ENCODE measurements around the gene NHEJ1.

Gene NHEJ1

DNA sequence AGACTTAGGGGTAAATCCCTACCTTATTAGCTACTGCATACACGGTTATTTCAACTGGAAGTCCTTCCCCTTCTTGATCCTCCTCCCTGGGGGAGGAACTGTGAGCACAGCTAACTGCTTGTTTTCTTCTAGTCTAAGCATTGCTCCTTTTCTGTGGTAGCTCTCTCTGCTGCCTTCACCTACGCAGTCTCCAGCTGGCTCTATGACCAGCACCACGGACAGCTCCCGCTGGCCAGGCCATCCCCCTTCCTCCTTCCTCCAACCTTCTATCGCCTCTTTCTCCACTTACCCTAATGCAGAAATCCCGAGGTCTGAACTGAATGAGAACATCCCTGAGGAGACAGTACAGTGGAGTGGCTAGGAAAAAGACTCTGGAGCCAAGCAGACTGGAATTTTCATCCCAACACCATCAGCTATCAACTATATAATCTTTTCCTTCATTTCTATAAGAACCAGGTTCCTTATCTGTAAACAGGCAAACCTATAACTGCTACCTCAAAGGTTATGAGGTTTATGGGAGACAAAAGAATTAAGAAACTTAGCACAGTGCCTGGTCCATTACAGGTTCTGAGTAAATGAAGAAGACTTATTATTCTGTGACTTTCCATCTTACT is 114.6 kb downstream of the NHEJ1 start:
- Histone ChIP-seq H3K4me1 (ENCODE audit: low read length) (no peaks in the 10 kb centered on the region), H3K4me2 (ENCODE audit: low read depth, low read length) (no peak overlapping the region), H2AFZ (ENCODE audit: low read length) (no peak overlapping the region), H3K79me2 (ENCODE audit: low read length) (no peaks in the 10 kb centered on the region), H3K27me3 (replicated peaks; ENCODE audit: insufficient read depth, low read length) (peaks cover 88% of the 10 kb centered on the region), H3K9ac (ENCODE audit: low read length) (no peak overlapping the region), H3F3A (ENCODE audit: insufficient read depth, low read length) (no peaks in the 10 kb centered on the region), H4K20me1 (ENCODE audit: insufficient read depth, low read length) (no peaks in the 10 kb centered on the region), H3K9me2 (replicated peaks; ENCODE audit: insufficient read depth, low read length) (no peaks in the 10 kb centered on the region), H3K9me3 (replicated peaks; ENCODE audit: insufficient read depth, low read length) (no peaks in the 10 kb centered on the region), H3K36me3 (replicated peaks; ENCODE audit: insufficient read depth, low read length) (no peaks in the 10 kb centered on the region), H3K27ac (ENCODE audit: low read length) (no peak overlapping the region), H3K4me3 (ENCODE audit: low read length) (no peak overlapping the region)
- DNase-seq: no peak
- TF ChIP-seq, protein P1, sequence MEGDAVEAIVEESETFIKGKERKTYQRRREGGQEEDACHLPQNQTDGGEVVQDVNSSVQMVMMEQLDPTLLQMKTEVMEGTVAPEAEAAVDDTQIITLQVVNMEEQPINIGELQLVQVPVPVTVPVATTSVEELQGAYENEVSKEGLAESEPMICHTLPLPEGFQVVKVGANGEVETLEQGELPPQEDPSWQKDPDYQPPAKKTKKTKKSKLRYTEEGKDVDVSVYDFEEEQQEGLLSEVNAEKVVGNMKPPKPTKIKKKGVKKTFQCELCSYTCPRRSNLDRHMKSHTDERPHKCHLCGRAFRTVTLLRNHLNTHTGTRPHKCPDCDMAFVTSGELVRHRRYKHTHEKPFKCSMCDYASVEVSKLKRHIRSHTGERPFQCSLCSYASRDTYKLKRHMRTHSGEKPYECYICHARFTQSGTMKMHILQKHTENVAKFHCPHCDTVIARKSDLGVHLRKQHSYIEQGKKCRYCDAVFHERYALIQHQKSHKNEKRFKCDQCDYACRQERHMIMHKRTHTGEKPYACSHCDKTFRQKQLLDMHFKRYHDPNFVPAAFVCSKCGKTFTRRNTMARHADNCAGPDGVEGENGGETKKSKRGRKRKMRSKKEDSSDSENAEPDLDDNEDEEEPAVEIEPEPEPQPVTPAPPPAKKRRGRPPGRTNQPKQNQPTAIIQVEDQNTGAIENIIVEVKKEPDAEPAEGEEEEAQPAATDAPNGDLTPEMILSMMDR (IDR thresholded peaks at IDR 0.05; ENCODE audit: low read length): no peak
- TF ChIP-seq EZH2 (optimal IDR thresholded peaks at IDR 0.05; ENCODE audit: low read depth, low read length) (no peak), EZH2phosphoT487 (IDR thresholded peaks at IDR 0.05; ENCODE audit: low read length) (no peak)

DNA sequence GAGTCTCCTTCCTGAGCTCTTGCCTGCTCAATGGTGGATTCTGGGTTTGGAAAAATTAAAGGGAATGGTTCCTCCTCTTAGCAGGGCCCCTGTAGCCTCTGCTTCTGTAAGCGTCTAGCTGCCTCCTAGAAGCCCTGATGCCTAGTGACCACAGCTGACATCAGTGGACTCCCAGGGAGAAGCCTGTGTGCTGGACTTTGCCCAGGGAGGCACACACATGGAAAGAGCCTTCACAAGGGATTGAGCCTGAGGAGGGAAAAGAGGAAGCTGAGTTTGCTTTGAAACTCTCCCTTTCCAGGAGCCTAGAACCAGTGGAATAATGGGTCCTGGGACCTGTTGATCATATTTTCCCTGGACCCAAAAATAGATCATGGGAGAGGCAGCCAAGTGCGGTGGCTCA is 117.9 kb downstream of the NHEJ1 start:
- Histone ChIP-seq H3K4me3 (ENCODE audit: low read length) (no peak overlapping the region), H3K36me3 (replicated peaks; ENCODE audit: insufficient read depth, low read length) (no peaks in the 10 kb centered on the region), H3K4me2 (ENCODE audit: low read depth, low read length) (no peak overlapping the region), H3K27ac (ENCODE audit: low read length) (no peak overlapping the region), H3K27me3 (replicated peaks; ENCODE audit: insufficient read depth, low read length) (peaks cover 89% of the 10 kb centered on the region), H3K4me1 (ENCODE audit: low read length) (no peaks in the 10 kb centered on the region), H3F3A (ENCODE audit: insufficient read depth, low read length) (no peaks in the 10 kb centered on the region), H2AFZ (ENCODE audit: low read length) (no peak overlapping the region), H3K79me2 (ENCODE audit: low read length) (no peaks in the 10 kb centered on the region), H3K9ac (ENCODE audit: low read length) (no peak overlapping the region), H3K9me2 (replicated peaks; ENCODE audit: insufficient read depth, low read length) (no peaks in the 10 kb centered on the region), H4K20me1 (ENCODE audit: insufficient read depth, low read length) (no peaks in the 10 kb centered on the region), H3K9me3 (replicated peaks; ENCODE audit: insufficient read depth, low read length) (no peaks in the 10 kb centered on the region)
- no peak for DNase-seq
- TF ChIP-seq EZH2 (optimal IDR thresholded peaks at IDR 0.05; ENCODE audit: low read depth, low read length) (no peak), EZH2phosphoT487 (IDR thresholded peaks at IDR 0.05; ENCODE audit: low read length) (no peak)
- TF ChIP-seq, protein P1 (IDR thresholded peaks at IDR 0.05; ENCODE audit: low read length): no peak

DNA sequence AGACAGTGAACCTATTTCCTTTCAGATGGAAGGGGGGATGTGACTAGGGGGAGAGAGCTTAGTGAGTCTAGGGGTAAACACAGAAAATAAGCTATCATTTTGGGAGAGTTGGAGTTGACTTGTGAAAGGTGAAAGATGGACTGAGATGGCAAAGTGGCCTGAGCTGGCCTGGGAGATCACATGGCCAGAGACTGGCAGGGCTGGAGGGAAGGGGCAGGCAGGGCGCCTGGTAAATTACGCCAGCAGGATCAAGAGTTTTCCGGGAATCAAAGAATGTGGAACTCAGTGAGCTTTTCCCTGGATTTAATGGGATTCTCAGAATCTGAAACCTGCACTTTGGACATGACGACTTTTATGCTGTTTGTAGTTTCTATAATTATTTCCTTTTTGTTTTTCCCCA is 118.5 kb downstream of the NHEJ1 start:
- no peaks in the 10 kb centered on the region for H3K4me1 ChIP-seq (ENCODE audit: low read length)
- DNase-seq: no peak
- no peak overlapping the region for H3K9ac ChIP-seq (ENCODE audit: low read length)
- no peak overlapping the region for H3K27ac ChIP-seq (ENCODE audit: low read length)
- no peaks in the 10 kb centered on the region for H3K9me2 ChIP-seq (replicated peaks; ENCODE audit: insufficient read depth, low read length)
- H3K27me3 ChIP-seq (replicated peaks; ENCODE audit: insufficient read depth, low read length): peaks cover 89% of the 10 kb centered on the region
- H3K4me3 ChIP-seq (ENCODE audit: low read length): no peak overlapping the region
- no peaks in the 10 kb centered on the region for H4K20me1 ChIP-seq (ENCODE audit: insufficient read depth, low read length)
- H3K4me2 ChIP-seq (ENCODE audit: low read depth, low read length): no peak overlapping the region
- H3F3A ChIP-seq (ENCODE audit: insufficient read depth, low read length): no peaks in the 10 kb centered on the region
- H3K79me2 ChIP-seq (ENCODE audit: low read length): no peaks in the 10 kb centered on the region
- H2AFZ ChIP-seq (ENCODE audit: low read length): no peak overlapping the region
- no peaks in the 10 kb centered on the region for H3K36me3 ChIP-seq (replicated peaks; ENCODE audit: insufficient read depth, low read length)
- no peaks in the 10 kb centered on the region for H3K9me3 ChIP-seq (replicated peaks; ENCODE audit: insufficient read depth, low read length)
- TF ChIP-seq, protein P1 (IDR thresholded peaks at IDR 0.05; ENCODE audit: low read length): no peak
- TF ChIP-seq EZH2 (optimal IDR thresholded peaks at IDR 0.05; ENCODE audit: low read depth, low read length) (no peak), EZH2phosphoT487 (IDR thresholded peaks at IDR 0.05; ENCODE audit: low read length) (no peak)
